Hepatic stellate cell (primary cell): Measurements from ENCODE around the gene PDHB.

Source experiments
- DNase-seq: peaks from one replicate; pipeline ENCODE4 v3.0.0; 2011; ENCODE audit warnings: low spot score

Gene PDHB

DNA sequence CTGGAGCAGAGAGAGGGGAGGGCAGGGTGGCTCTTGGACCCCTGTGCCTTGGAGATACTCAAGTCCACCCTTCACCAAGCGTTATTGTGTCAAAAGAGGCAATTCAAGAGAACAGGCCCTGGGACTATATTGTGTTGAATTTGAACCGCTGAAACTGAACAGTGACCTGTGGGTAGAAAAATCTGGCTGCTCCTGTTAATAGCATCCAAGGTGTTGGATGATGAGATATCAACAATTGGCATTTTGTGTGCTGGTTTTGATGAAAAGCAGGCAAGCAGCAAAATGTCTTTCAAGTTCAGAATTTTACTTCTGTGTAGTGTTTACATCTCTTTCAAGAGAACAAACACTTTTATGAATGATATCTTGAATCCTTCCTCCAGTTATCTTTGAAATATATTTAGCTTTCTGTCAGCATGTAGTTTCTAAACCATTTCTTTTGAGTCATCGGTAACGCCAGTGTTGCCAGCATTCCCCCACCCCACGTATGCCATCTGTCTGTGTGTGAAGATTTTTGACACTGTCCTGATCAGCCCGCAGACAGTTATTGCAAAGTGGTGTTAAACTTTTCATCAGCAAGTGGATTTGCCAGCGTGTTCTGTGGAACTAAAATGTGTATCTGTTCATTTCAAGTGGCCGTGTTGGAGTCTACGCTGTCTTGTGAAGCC lies 34.8 kb downstream of the PDHB start:
- DNase-seq: no peak

DNA sequence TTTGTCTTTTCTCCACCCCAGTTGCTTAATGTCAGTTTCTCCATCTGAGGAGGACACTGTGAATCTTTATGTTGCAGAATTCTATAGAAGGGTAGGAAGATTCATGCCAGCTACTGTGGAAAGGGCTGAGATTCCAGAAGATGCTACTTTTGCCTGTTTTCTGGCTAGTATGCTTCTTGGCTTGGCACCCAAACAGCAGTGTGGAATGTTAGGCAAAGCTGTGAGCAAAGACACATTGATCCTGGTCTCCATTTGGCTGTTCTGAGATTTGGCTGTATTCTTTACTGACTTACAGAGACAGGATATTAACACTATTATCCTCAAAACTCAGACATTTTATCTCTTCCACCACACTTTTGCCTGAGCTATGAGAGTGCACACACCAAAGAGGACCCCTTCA lies 39.3 kb downstream of the PDHB start:
- DNase-seq: no peak

DNA sequence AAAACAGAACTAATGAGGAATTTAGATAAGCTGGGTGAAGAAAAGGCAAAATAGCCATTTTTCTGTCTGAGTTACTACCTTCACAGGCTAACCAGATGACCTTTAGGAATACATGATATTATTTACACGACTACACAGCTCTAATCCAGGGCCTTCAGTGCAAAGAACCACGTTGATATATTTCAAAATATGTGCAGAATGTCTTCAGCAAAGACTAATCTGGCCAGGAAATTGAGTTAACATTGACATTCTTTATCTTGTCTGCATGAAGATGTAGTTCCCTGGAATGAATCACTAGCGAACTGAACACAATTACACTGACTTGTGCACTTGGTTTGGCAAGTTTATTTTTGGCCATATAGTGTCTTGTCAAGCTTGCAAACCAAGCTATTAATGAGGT lies 41.5 kb downstream of the PDHB start:
- DNase-seq: no peak

DNA sequence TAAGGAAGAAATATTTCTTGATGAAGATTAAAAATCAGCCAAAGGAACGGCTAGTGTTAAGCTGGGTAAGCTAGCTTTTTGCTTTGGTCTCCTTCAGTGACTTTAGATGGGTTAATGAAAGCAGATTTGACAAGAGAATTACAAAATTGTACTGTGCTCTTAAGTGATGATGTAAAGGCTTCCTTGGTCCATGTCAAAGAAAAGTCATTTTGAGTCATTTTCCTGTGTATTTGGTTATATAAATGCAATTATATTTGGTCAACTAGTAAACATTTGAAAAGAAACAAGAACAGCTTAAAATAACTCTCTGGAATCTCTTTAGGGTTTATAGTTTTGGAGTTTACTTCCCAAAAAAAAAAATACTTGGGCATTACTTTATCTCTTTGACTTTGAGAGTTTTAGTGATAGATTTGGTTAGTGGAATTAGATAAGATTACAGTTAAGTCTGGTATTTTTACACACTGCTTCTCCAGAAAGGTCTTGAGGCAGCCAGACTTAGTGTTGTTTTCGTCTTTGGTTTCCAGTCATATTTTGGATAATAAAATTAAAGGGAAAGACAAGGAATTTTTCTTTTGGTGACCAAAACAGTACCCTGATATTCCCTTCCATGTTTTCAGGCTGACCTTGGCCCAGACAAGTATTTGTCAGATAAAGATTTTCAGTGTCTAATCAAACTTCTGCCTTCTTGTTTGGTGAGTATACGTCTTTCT lies 42.3 kb downstream of the PDHB start:
- DNase-seq: no peak

DNA sequence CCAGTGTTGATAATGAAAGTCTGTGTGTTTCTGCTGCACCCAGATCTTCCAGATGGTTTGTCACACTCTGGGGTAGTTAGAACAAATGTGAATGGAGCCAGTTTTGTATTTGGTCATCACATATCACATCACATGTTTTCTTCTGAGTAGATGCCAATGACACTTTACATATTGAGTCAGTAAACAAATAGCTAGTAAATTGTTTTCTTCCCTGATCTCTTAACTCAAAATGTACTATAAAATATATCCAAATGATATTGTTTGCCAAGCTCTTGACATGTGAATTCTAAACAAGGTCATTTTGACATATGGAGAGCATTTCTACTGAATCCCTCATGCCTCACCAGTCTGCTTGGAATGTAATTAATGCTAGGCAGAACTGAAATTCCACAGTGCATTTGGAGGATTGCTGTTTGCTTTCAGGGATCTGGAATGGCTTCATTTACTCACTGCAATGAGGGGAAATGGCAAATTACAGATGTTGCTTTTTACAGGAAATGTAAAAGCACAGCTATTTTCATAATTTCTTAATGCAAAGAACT lies 45.0 kb downstream of the PDHB start:
- DNase-seq: peak; percentile 51

DNA sequence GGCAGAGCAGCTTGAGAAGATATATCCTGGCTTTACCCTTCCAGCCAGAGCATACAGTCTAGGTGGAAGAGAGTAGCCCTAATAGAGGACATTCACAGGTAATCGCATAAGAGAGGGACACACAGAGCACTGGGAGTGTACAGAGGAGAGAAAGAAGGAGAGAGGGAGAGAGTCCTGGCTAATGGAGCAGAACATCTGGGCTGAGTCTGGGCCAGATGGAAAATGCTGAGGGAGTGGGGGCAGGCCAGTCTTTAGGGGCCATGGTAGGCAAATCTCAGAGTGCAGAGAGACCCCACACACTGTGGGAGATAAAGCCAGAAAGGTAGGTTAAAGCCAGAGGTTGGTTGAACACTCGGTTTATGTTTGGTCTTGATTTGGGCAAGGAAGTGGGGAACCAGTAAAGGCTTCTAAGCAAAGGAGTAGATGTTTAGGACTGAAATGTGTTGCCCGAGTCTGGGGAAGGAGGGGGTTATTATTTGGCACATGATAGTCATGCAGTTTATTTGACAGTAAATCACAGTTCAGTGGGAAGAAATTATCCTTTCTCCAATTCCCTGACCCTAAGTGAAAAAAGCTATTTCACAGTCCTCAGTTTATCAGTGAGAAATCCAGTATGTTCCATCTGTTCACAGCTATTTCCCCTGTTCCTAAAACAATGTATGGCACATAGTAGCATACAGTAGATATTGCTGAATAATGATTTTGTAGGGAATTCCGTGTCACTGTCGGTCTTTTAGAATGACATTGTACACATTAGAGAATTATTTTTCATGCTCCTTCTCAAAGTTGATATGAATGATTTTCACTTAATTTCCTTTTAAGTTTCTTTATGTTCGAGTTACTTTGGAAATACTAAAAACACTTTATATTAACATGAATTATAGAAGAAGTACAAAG lies 45.7 kb downstream of the PDHB start:
- DNase-seq: no peak

DNA sequence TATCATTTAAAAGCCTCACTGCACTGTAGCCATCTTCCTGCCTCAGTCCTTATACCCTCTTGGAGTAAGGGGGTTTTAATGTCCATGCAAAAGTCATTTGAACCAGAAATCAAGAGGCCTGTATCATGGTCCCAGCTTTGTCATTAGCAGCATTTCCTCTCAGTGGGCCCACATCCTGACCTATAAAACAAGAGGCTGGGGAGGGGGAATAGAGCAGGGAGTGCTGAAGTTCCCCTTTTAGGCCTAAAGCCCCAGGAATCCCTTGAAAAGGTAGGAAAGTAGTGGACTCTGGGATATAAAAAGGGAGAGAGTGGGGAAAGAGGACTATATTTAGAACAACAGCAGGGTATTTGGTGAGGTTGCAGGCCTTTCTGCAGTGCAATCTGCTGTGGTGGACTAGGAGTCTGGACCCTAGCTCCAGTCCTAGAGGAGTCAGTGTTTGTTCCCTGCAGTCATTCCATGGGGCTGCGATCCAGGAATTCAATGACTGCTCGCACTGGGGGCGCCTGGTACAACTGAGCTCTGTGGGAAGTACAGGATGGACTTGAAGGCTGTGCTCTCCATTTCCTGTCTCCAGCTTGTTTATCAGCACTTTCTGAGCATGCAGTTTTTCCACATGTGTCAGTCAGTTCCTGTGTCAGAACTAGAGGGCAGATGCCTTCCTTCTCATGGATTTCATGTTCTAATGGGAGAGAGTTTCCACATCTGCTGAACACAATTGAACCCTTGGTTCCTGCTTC lies 46.8 kb downstream of the PDHB start:
- DNase-seq: peak; percentile 55

DNA sequence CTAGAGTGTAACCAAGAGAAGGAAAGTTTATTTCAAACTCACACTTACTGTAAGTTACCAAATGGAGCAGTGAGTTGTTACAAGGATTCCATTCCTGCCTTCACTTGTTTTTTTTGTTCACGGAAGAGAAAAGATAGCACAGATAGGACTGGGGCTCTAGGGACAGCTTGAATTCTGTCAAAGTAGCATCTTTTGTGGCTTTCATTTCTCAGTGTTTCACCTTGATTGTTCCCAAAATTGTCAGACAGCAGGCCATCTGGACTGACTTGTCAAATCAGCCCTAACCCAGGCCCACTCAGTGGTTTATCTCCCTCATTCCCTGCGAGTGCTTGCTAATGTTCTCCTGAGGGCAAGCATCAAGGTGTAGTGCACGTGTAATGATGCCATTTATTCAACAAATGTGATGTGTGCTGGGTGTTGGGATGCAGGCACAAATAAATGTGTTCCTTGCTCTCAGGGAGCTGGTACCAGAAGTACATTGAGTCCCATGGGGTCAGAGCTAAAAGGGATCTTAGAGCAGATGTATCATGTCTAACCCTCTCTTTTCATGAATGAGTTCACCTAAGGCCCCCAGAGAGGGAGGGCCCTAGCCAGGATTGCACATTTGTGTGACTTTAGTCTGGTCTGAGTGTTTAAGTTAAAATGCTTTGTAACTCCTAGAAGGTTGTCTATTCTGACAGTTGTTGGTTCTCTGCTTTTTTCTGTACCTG lies 49.1 kb downstream of the PDHB start:
- DNase-seq: peak; percentile 22

DNA sequence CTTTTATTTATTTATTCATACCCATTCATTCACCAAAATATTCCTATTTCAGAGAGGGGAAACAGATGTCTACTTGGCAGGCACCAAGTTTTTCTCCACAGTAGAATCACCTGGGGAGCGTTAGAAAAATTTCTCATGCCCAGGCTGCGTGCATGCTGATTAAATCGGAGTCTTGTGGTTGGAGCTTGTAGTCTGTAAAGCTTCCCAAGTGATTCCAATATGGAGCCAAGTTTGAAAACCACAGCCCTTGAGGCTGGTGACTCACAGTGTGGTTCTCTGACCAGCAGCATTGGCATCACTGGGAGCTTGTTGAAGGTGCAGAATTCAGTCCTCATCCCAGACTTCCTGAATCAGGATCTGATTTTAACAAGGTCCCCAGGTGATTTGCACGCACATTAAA lies 49.7 kb downstream of the PDHB start:
- peak; percentile 83 for DNase-seq

DNA sequence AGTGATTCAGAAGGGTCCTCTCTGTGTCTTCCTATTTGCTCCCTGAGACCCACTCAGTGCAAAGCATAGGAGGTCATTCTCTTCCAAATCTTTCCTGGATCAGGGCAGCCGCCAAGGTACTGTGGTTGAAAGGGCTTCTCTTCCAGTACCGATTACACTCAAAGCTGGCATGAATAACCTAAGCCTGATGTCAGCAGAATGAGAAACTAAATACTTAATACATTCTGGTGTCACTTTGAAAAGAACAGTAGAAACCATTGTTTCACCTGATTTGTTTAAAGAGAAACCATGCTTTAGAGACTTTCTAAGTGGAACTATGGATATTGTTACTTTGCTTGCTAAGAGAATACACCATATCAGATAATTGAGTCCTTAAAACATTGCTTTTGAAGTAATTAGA lies 50.2 kb downstream of the PDHB start:
- DNase-seq: peak; percentile 29

DNA sequence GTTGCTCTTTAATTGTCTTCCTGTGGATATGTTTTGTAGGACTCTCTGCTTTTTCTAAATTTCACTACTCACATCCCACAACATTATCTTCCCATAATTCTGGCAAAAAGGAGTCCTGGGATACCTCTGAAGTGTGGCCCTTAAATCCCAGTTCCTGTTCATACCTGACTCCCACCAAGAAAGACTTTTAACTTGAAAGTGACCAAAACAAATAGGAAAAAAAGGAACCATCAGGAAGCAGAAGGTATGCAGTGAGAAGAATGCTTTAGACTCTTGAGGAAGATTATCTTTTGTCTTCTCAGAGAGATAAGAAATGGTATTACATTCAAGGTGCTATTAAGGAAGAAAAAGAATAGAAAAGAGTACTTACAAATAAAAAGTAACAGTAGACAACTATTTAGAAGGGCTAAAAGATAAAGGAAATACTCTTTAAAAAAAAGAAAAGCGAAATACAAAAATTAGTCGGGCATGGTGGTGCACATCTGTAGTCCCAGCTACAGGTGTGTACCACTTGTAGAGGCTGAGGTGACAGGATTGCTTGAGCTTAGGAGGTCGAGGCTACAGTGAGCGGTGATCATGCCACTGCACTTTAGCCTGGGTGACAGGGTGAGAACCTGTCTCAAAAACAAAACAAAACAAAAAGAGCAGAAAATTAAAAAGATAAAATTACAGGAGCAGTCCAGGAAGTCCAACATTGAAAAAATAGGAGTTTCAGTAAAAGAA lies 54.1 kb downstream of the PDHB start:
- DNase-seq: no peak

DNA sequence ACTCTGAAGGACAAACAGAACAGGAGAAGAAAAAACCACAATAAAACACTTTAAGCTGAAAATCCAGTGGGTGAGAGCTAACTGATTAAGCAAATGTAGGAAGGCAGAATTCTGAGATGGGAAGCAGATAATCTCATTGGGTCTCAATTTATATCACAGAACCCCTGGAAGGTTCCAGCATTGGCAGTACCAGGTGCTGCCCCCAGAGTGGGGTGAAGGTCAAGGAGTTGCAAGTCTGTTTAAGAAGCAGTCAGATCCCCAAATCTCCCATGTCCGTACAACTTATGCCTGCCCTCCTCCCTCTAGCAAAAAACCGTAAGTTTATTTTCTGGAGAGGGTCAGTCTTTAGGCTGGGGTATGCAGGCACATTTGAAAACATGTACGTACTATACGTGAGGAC lies 55.9 kb downstream of the PDHB start:
- no peak for DNase-seq
